ENCODE measurements around the gene B3GALT5. TPM values are rescaled to one million over a fixed set of nuclear protein-coding genes. Genes with fewer than 3 reads are reported as not detected.

Gene B3GALT5
- total RNA-seq, 1 donor from 2014 or later = not detected

GRCh38 chr21:39651206-39651605 is 38.5 kb downstream of the B3GALT5 start:
- intact Hi-C loops (cut with micrococcal nuclease) = no loop called here
- ChIA-PET CTCF (no interaction called here), POLR2A (no interaction called here)
- ATAC-seq (ENCODE audit: low read depth) (no peak), DNase-seq (no peak)
- no peak for TF ChIP-seq CTCF (IDR thresholded peaks at IDR 0.05)
- no peak overlapping the region for H3K27ac Mint-ChIP-seq
- H3K9me3 Mint-ChIP-seq = peaks cover 9% of the 10 kb centered on the region
- no peaks in the 10 kb centered on the region for H3K4me1 Mint-ChIP-seq
- no peaks in the 10 kb centered on the region for H3K27me3 Mint-ChIP-seq
- H3K36me3 Mint-ChIP-seq (ENCODE audit: low read depth) = no peaks in the 10 kb centered on the region
- H3K4me3 Mint-ChIP-seq = no peak overlapping the region

- H3K9me3 Mint-ChIP-seq = peaks cover 7% of the 10 kb centered on the region
- CTCF ChIA-PET = no interaction called here
- H3K27me3 Mint-ChIP-seq = no peaks in the 10 kb centered on the region
- no peaks in the 10 kb centered on the region for H3K36me3 Mint-ChIP-seq (ENCODE audit: low read depth)
- intact Hi-C loops (cut with micrococcal nuclease) = no loop called here
- H3K4me3 Mint-ChIP-seq = no peak overlapping the region
- no peaks in the 10 kb centered on the region for H3K4me1 Mint-ChIP-seq
- DNase-seq = no peak
- POLR2A ChIA-PET = no interaction called here
- TF ChIP-seq CTCF (IDR thresholded peaks at IDR 0.05) = no peak
- ATAC-seq (ENCODE audit: low read depth) = no peak
- H3K27ac Mint-ChIP-seq = no peak overlapping the region
Observed at GRCh38 chr21:39654951-39655350, 42.2 kb downstream of the B3GALT5 start.

GRCh38 chr21:39655589-39655988 is 42.8 kb downstream of the B3GALT5 start:
- ATAC-seq (ENCODE audit: low read depth) (no peak), DNase-seq (no peak)
- CTCF ChIA-PET = no interaction called here
- no peak overlapping the region for H3K4me3 Mint-ChIP-seq
- TF ChIP-seq CTCF (IDR thresholded peaks at IDR 0.05) = no peak
- H3K27me3 Mint-ChIP-seq = no peaks in the 10 kb centered on the region
- no peaks in the 10 kb centered on the region for H3K36me3 Mint-ChIP-seq (ENCODE audit: low read depth)
- H3K9me3 Mint-ChIP-seq = peaks cover 7% of the 10 kb centered on the region
- H3K27ac Mint-ChIP-seq = no peak overlapping the region
- POLR2A ChIA-PET = no interaction called here
- H3K4me1 Mint-ChIP-seq = no peaks in the 10 kb centered on the region
- intact Hi-C loops (cut with micrococcal nuclease) = no loop called here

- no peak for DNase-seq
- no peak for ATAC-seq (ENCODE audit: low read depth)
- ChIA-PET CTCF (no interaction called here), POLR2A (no interaction called here)
- Mint-ChIP-seq H3K27ac (no peak overlapping the region), H3K36me3 (ENCODE audit: low read depth) (no peaks in the 10 kb centered on the region), H3K4me1 (no peaks in the 10 kb centered on the region), H3K9me3 (peaks cover 7% of the 10 kb centered on the region), H3K4me3 (no peak overlapping the region), H3K27me3 (no peaks in the 10 kb centered on the region)
- intact Hi-C loops (cut with micrococcal nuclease) = no loop called here
- TF ChIP-seq CTCF (IDR thresholded peaks at IDR 0.05) = no peak
Observed at GRCh38 chr21:39656209-39656608, 43.5 kb downstream of the B3GALT5 start.

GRCh38 chr21:39657091-39657689 is 44.5 kb downstream of the B3GALT5 start:
- Mint-ChIP-seq H3K9me3 (peaks cover 7% of the 10 kb centered on the region), H3K27ac (no peak overlapping the region), H3K4me3 (no peak overlapping the region), H3K27me3 (no peaks in the 10 kb centered on the region), H3K36me3 (ENCODE audit: low read depth) (no peaks in the 10 kb centered on the region), H3K4me1 (no peaks in the 10 kb centered on the region)
- DNase-seq (no peak), ATAC-seq (ENCODE audit: low read depth) (no peak)
- intact Hi-C loops (cut with micrococcal nuclease) = no loop called here
- CTCF ChIA-PET = no interaction called here
- TF ChIP-seq CTCF (IDR thresholded peaks at IDR 0.05) = no peak
- POLR2A ChIA-PET = no interaction called here
